Liver (tissue), 9 donors: ENCODE data around the gene ZNF536. TPM values are rescaled to one million over a fixed set of nuclear protein-coding genes. Genes with fewer than 3 reads are reported as not detected.

ENCODE experiments used
- DNase-seq: peaks from one replicate; pipeline ENCODE4 v3.0.0-alpha.2; 2017; ENCODE audit warnings: low spot score
- H3K27ac ChIP-seq, 2 donors: one replicate each; pipeline ENCODE4 v1.7.0; 2013; ENCODE audit warnings: inconsistent platforms in 2 of 2, low read length in 2 of 2, control low read depth in 1 of 2, low read depth in 1 of 2, mild to moderate bottlenecking in 1 of 2
- H3K27me3 ChIP-seq, 4 donors: one replicate each; pipeline versions ENCODE4 v1.6.1 to v1.7.0; 2013; ENCODE audit warnings: low read length in 3 of 4, inconsistent platforms in 1 of 4, mild to moderate bottlenecking in 1 of 4, moderate library complexity in 1 of 4; ENCODE audit not compliant: control insufficient read depth in 4 of 4, insufficient read depth in 4 of 4
- H3K36me3 ChIP-seq, 4 donors: one replicate each; pipeline versions ENCODE4 v1.6.1 to v1.7.0; 2013; ENCODE audit warnings: low read length in 3 of 4, mild to moderate bottlenecking in 3 of 4, low read depth in 1 of 4, moderate library complexity in 1 of 4; ENCODE audit not compliant: control insufficient read depth in 4 of 4, insufficient read depth in 3 of 4
- H3K4me1 ChIP-seq, 4 donors: one replicate each; pipeline versions ENCODE4 v1.6.1 to v1.7.0; 2013; ENCODE audit warnings: low read length in 3 of 4, mild to moderate bottlenecking in 3 of 4, moderate library complexity in 1 of 4; ENCODE audit not compliant: control insufficient read depth in 4 of 4, insufficient read depth in 4 of 4
- H3K4me3 ChIP-seq, 3 donors: one replicate each; pipeline versions ENCODE4 v1.6.1 to v1.7.0; 2013; ENCODE audit warnings: low read length in 3 of 3, control low read depth in 1 of 3, low read depth in 1 of 3, mild to moderate bottlenecking in 1 of 3
- H3K9ac ChIP-seq, 2 donors: one replicate each; pipeline ENCODE4 v1.7.0; 2013; ENCODE audit warnings: low read length in 2 of 2, mild to moderate bottlenecking in 2 of 2, moderate library complexity in 2 of 2, control low read depth in 1 of 2, low read depth in 1 of 2
- H3K9me3 ChIP-seq, 4 donors: one replicate each; pipeline versions ENCODE4 v1.6.1 to v1.7.0; 2013; ENCODE audit warnings: low read length in 3 of 4; ENCODE audit not compliant: control insufficient read depth in 4 of 4
- EGR1 ChIP-seq, 2 donors: IDR thresholded peaks; 2 replicates each; pipeline ENCODE4 v1.6.1; 2016 to 2018; ENCODE audit warnings: antibody characterized with exemption in 2 of 2, low read depth in 2 of 2
- FOXA1 ChIP-seq: IDR thresholded peaks from 2 replicates; pipeline ENCODE4 v1.6.1; 2016; ENCODE audit warnings: antibody characterized with exemption
- FOXA2 ChIP-seq: IDR thresholded peaks from 2 replicates; pipeline ENCODE4 v1.6.1; 2016; ENCODE audit warnings: antibody characterized with exemption
- GABPA ChIP-seq, 2 donors: IDR thresholded peaks in 1 of 2; conservative IDR thresholded peaks in 1 of 2; 2 replicates each; pipeline ENCODE4 v1.6.1; 2016; ENCODE audit warnings: antibody characterized with exemption in 2 of 2, mild to moderate bottlenecking in 1 of 2, moderate library complexity in 1 of 2
- HNF4A ChIP-seq, 2 donors: conservative IDR thresholded peaks; 2 replicates each; pipeline ENCODE4 v1.6.1; 2016; ENCODE audit warnings: antibody characterized with exemption in 2 of 2, mild to moderate bottlenecking in 2 of 2
- HNF4G ChIP-seq: IDR thresholded peaks from 2 replicates; pipeline ENCODE4 v1.6.1; 2016; ENCODE audit warnings: antibody characterized with exemption
- JUND ChIP-seq, 2 donors: IDR thresholded peaks; 2 replicates each; pipeline ENCODE4 v1.6.1; 2016; ENCODE audit warnings: antibody characterized with exemption in 2 of 2
- NR2F2 ChIP-seq: IDR thresholded peaks from 2 replicates; pipeline ENCODE4 v1.6.1; 2016; ENCODE audit warnings: antibody characterized with exemption
- RAD21 ChIP-seq, 2 donors: IDR thresholded peaks; 2 replicates each; pipeline ENCODE4 v1.6.1; 2016; ENCODE audit warnings: antibody characterized with exemption in 2 of 2, mild to moderate bottlenecking in 2 of 2
- RXRA ChIP-seq, 2 donors: IDR thresholded peaks; 2 replicates each; pipeline ENCODE4 v1.6.1; 2017 to 2018; ENCODE audit warnings: antibody characterized with exemption in 2 of 2, mild to moderate bottlenecking in 1 of 2
- SP1 ChIP-seq: IDR thresholded peaks from 2 replicates; pipeline ENCODE4 v1.6.1; 2018; ENCODE audit warnings: antibody characterized with exemption, mild to moderate bottlenecking
- TAF1 ChIP-seq: conservative IDR thresholded peaks from 2 replicates; pipeline ENCODE4 v1.6.1; 2016; ENCODE audit warnings: antibody characterized with exemption, mild to moderate bottlenecking
- YY1 ChIP-seq: IDR thresholded peaks from 2 replicates; pipeline ENCODE4 v1.6.1; 2016; ENCODE audit warnings: antibody characterized with exemption, mild to moderate bottlenecking
- WGBS: extraction: QIAGEN DNeasy Blood & Tissue Kit; methylation state at CpG from one replicate; pipeline ENCODE4 v1.1.7; 2013; 5-methylcytosine and 5-hydroxymethylcytosine counted together
- polyA plus RNA-seq, 2 donors: library from polyadenylated mRNA; stranded (reverse) in 1 of 2; unstranded in 1 of 2; fragments of 200-250 nt in 1 of 2; fragments of >200 nt in 1 of 2; fragmentation: Nextera tagmentation in 1 of 2; extraction: Ambion mirVana in 1 of 2; gene quantifications; one replicate each; pipeline versions ENCODE4 v1.2.1 to v1.2.3, GENCODE V29; 2013 to 2015
- total RNA-seq, 2 donors: library from RNA; depleted of rRNA; stranded (reverse); fragments of >200 nt; gene quantifications; one replicate each; pipeline ENCODE4 v1.2.3, GENCODE V29; 2014
- TF ChIP-seq, protein P1 (sequence below): IDR thresholded peaks from 2 replicates; pipeline ENCODE4 v1.6.1; 2016; ENCODE audit warnings: antibody characterized with exemption
- TF ChIP-seq, protein P2 (sequence below): IDR thresholded peaks from 2 replicates; pipeline ENCODE4 v1.6.1; 2016; ENCODE audit warnings: antibody characterized with exemption
- TF ChIP-seq, protein P3 (sequence below): IDR thresholded peaks from 2 replicates; pipeline ENCODE4 v1.6.1; 2016; ENCODE audit warnings: antibody characterized with exemption, mild to moderate bottlenecking
- TF ChIP-seq, protein P4 (sequence below): IDR thresholded peaks from 2 replicates; pipeline ENCODE4 v1.6.1; 2016; ENCODE audit warnings: antibody characterized with exemption
- TF ChIP-seq, protein P5 (sequence below): fragments of 150-350 bp; IDR thresholded peaks from 2 replicates; pipeline ENCODE4 v1.5.1; 2017; ENCODE audit warnings: improper control_type of control experiment, low read depth, low read length; ENCODE audit not compliant: missing input control
- donor health status: healthy.
- donor health status: healthy.
- donor health status: healthy.
- donor health status: healthy.
- donor health status: healthy.

Gene ZNF536
- total and polyA plus RNA-seq, 4 donors, result 0.02 to 0.17 (median 0.08) TPM

DNA sequence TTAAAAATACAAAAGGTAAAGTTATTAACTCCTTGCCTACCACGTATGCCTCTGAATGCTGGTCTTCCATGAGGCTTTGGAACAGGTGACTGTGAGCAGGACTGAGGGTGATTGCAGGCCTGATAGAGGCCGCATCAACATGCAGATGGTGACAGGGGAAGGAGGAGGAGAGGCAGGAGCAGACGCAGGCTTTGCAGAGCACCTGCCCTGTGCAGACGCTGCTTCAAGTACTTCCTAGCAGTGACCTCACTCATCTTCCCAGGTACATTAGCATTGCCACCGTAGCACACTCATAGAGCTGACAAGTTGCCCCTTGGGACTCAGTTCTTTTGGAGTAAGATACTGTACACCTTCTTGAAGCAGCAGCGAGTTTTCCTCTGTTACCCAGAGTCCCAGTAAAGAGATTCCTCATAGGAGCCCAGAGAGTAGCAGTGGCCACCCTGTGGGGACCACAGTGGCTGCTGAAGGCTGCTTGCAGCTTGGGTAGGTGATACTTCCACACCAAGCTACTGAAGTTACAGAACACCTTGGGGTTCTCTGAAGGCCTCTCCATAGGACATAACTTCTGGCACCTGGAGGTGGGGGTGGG lies 56.0 kb downstream of the ZNF536 start:
- 64% methylated on average over 6 of the region's 6 CpGs for WGBS
- Histone ChIP-seq H3K27me3 (no peaks in the 10 kb centered on the region), H3K27ac (no peak overlapping the region), H3K9me3 (no peaks in the 10 kb centered on the region), H3K4me3 (no peak overlapping the region), H3K4me1 (no peaks in the 10 kb centered on the region), H3K36me3 (no peaks in the 10 kb centered on the region), H3K9ac (no peak overlapping the region)
- TF ChIP-seq SP1 (no peak), NR2F2 (no peak), HNF4G (no peak), EGR1 (IDR thresholded peaks at IDR 0.05; ENCODE audit: low read depth in 2 of 2) (no peak), RXRA (IDR thresholded peaks at IDR 0.05) (no peak), GABPA (IDR thresholded peaks at IDR 0.05 in 1 of 2, conservative IDR thresholded peaks at IDR 0.05 in 1 of 2) (no peak), RAD21 (IDR thresholded peaks at IDR 0.05) (no peak), YY1 (no peak), TAF1 (no peak), FOXA2 (no peak), FOXA1 (no peak), JUND (IDR thresholded peaks at IDR 0.05) (no peak), HNF4A (conservative IDR thresholded peaks at IDR 0.05) (no peak)
- TF ChIP-seq, protein P1, sequence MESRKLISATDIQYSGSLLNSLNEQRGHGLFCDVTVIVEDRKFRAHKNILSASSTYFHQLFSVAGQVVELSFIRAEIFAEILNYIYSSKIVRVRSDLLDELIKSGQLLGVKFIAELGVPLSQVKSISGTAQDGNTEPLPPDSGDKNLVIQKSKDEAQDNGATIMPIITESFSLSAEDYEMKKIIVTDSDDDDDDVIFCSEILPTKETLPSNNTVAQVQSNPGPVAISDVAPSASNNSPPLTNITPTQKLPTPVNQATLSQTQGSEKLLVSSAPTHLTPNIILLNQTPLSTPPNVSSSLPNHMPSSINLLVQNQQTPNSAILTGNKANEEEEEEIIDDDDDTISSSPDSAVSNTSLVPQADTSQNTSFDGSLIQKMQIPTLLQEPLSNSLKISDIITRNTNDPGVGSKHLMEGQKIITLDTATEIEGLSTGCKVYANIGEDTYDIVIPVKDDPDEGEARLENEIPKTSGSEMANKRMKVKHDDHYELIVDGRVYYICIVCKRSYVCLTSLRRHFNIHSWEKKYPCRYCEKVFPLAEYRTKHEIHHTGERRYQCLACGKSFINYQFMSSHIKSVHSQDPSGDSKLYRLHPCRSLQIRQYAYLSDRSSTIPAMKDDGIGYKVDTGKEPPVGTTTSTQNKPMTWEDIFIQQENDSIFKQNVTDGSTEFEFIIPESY, result no peak
- TF ChIP-seq, protein P2, sequence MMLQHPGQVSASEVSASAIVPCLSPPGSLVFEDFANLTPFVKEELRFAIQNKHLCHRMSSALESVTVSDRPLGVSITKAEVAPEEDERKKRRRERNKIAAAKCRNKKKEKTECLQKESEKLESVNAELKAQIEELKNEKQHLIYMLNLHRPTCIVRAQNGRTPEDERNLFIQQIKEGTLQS, result no peak
- TF ChIP-seq, protein P3, sequence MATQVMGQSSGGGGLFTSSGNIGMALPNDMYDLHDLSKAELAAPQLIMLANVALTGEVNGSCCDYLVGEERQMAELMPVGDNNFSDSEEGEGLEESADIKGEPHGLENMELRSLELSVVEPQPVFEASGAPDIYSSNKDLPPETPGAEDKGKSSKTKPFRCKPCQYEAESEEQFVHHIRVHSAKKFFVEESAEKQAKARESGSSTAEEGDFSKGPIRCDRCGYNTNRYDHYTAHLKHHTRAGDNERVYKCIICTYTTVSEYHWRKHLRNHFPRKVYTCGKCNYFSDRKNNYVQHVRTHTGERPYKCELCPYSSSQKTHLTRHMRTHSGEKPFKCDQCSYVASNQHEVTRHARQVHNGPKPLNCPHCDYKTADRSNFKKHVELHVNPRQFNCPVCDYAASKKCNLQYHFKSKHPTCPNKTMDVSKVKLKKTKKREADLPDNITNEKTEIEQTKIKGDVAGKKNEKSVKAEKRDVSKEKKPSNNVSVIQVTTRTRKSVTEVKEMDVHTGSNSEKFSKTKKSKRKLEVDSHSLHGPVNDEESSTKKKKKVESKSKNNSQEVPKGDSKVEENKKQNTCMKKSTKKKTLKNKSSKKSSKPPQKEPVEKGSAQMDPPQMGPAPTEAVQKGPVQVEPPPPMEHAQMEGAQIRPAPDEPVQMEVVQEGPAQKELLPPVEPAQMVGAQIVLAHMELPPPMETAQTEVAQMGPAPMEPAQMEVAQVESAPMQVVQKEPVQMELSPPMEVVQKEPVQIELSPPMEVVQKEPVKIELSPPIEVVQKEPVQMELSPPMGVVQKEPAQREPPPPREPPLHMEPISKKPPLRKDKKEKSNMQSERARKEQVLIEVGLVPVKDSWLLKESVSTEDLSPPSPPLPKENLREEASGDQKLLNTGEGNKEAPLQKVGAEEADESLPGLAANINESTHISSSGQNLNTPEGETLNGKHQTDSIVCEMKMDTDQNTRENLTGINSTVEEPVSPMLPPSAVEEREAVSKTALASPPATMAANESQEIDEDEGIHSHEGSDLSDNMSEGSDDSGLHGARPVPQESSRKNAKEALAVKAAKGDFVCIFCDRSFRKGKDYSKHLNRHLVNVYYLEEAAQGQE, result no peak
- TF ChIP-seq, protein P4, sequence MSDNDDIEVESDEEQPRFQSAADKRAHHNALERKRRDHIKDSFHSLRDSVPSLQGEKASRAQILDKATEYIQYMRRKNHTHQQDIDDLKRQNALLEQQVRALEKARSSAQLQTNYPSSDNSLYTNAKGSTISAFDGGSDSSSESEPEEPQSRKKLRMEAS, result no peak
- TF ChIP-seq, protein P5, sequence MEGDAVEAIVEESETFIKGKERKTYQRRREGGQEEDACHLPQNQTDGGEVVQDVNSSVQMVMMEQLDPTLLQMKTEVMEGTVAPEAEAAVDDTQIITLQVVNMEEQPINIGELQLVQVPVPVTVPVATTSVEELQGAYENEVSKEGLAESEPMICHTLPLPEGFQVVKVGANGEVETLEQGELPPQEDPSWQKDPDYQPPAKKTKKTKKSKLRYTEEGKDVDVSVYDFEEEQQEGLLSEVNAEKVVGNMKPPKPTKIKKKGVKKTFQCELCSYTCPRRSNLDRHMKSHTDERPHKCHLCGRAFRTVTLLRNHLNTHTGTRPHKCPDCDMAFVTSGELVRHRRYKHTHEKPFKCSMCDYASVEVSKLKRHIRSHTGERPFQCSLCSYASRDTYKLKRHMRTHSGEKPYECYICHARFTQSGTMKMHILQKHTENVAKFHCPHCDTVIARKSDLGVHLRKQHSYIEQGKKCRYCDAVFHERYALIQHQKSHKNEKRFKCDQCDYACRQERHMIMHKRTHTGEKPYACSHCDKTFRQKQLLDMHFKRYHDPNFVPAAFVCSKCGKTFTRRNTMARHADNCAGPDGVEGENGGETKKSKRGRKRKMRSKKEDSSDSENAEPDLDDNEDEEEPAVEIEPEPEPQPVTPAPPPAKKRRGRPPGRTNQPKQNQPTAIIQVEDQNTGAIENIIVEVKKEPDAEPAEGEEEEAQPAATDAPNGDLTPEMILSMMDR, result no peak
- no peak for DNase-seq
